HG02973 (cell line): Measurements from ENCODE around the gene MTA2.
"Not testable (repeated sequence)": the region's sequence is repeated elsewhere in the genome, so short reads cannot be mapped to it uniquely, and the experiment has no call there.

Experiments used
- ATAC-seq: cut with Tn5 transposase; IDR thresholded peaks from one replicate; pipeline ENCODE4 v1.9.1; 2021; ENCODE audit warnings: moderate library complexity; ENCODE audit not compliant: unreplicated experiment

MTA2 gene

GRCh38 chr11:62570903-62571302 is 30.8 kb downstream of the MTA2 start:
- ATAC-seq = not testable (repeated sequence)

GRCh38 chr11:62569611-62570010 is 32.1 kb downstream of the MTA2 start:
- no peak for ATAC-seq

- ATAC-seq = no peak
Observed at GRCh38 chr11:62567018-62567633, 34.5 kb downstream of the MTA2 start.

GRCh38 chr11:62566247-62566646 is 35.4 kb downstream of the MTA2 start:
- ATAC-seq = no peak

- ATAC-seq = no peak
Observed at GRCh38 chr11:62565100-62565802, 36.4 kb downstream of the MTA2 start.

GRCh38 chr11:62561677-62562230 is 39.9 kb downstream of the MTA2 start:
- ATAC-seq = not testable (repeated sequence)

GRCh38 chr11:62560566-62561103 is 41.0 kb downstream of the MTA2 start:
- no peak for ATAC-seq

GRCh38 chr11:62559626-62560025 is 42.0 kb downstream of the MTA2 start:
- not testable (repeated sequence) for ATAC-seq

GRCh38 chr11:62559204-62559603 is 42.5 kb downstream of the MTA2 start:
- ATAC-seq = no peak

GRCh38 chr11:62558669-62559068 is 43.0 kb downstream of the MTA2 start:
- no peak for ATAC-seq

GRCh38 chr11:62556875-62557631 is 44.6 kb downstream of the MTA2 start:
- no peak for ATAC-seq

- ATAC-seq = no peak
Observed at GRCh38 chr11:62556108-62556874, 45.4 kb downstream of the MTA2 start.

GRCh38 chr11:62555464-62556107 is 46.1 kb downstream of the MTA2 start:
- ATAC-seq = peak; percentile 31

GRCh38 chr11:62554387-62555167 is 47.1 kb downstream of the MTA2 start:
- ATAC-seq = no peak

GRCh38 chr11:62553839-62554361 is 47.8 kb downstream of the MTA2 start:
- no peak for ATAC-seq

- no peak for ATAC-seq
Observed at GRCh38 chr11:62553080-62553838, 48.4 kb downstream of the MTA2 start.

- ATAC-seq = no peak
Observed at GRCh38 chr11:62552485-62553079, 49.1 kb downstream of the MTA2 start.

GRCh38 chr11:62550478-62550877 is 51.2 kb downstream of the MTA2 start:
- not testable (repeated sequence) for ATAC-seq
